Activated CD8-positive, alpha-beta T cell treated with anti-CD3 and anti-CD28 coated beads, Interleukin-2, amount 10 ng/mL, durations not matched to agents 7 days and 5 days (primary cell): Measurements from ENCODE around the gene ADCYAP1. TPM values are rescaled to one million over a fixed set of nuclear protein-coding genes. Genes with fewer than 3 reads are reported as not detected.

Experiments
- ATAC-seq: fragments of 150-1000 bp; cut with Tn5 transposase; one replicate; pipeline ENCODE4 v1.10.0; 2021; ENCODE audit warnings: moderate library complexity
- CTCF ChIA-PET: fragments of 350-600 bp; sonication (Branson Sonifier 250); formaldehyde crosslinking; loops from one replicate; lab custom pipeline; 2021; ENCODE audit warnings: antibody characterized with exemption; lab: Charles Lee
- POLR2A ChIA-PET: fragments of 350-600 bp; sonication (Branson Sonifier 250); formaldehyde crosslinking; loops from one replicate; lab custom pipeline; 2021; ENCODE audit warnings: antibody characterized with exemption; lab: Charles Lee
- DNase-seq: peaks from one replicate; pipeline ENCODE4 v3.0.0-alpha.2; 2020
- H3K27ac Mint-ChIP-seq: one replicate; pipeline ENCODE4 v1.8.0; 2021; ENCODE audit warnings: mild to moderate bottlenecking, mixed read lengths
- H3K27me3 Mint-ChIP-seq: one replicate; pipeline ENCODE4 v1.8.0; 2021; ENCODE audit warnings: low read depth, mixed read lengths
- H3K36me3 Mint-ChIP-seq: one replicate; pipeline ENCODE4 v1.8.0; 2021; ENCODE audit warnings: low read depth, mixed read lengths
- H3K4me1 Mint-ChIP-seq: one replicate; pipeline ENCODE4 v1.8.0; 2021; ENCODE audit warnings: low read depth, mixed read lengths
- H3K4me3 Mint-ChIP-seq: one replicate; pipeline ENCODE4 v1.8.0; 2021; ENCODE audit warnings: mild to moderate bottlenecking, mixed read lengths
- H3K9me3 Mint-ChIP-seq: one replicate; pipeline ENCODE4 v1.8.0; 2022; ENCODE audit warnings: mixed read lengths; ENCODE audit not compliant: insufficient read depth
- total RNA-seq, 2 experiments: library from RNA; stranded (reverse); gene quantifications; one replicate each; pipeline ENCODE4 v1.2.3, GENCODE V29; 2021

Gene ADCYAP1
- total RNA-seq, 2 experiments from 2014 or later, result not detected

DNA sequence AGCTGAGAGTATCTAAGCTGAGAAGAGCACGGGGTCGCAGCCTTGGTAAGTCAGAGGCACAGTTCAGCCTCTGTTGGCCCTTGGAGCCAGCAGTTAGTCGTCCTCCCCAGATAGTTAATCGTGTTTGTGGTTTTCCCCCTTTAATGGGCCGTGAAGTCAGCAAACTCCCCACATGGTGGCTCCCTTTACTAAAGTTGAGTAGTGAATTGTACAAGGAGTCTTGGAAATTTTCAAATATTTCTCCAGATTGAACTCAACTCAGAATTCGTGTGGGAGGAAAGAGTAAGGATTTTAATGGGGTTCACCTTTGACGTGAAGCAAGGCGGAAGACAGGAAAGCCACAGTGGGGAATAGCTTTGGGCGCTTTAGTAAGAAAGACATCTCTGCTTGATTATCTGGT, 2.4 kb upstream of the ADCYAP1 start:
- peaks cover 10% of the 10 kb centered on the region for H3K4me1 Mint-ChIP-seq
- H3K9me3 Mint-ChIP-seq, result no peaks in the 10 kb centered on the region
- ChIA-PET CTCF (no interaction called here), POLR2A (no interaction called here)
- no peak overlapping the region for H3K4me3 Mint-ChIP-seq
- no peak overlapping the region for H3K27ac Mint-ChIP-seq
- DNase-seq, result no peak
- no peaks in the 10 kb centered on the region for H3K36me3 Mint-ChIP-seq
- peaks cover 57% of the 10 kb centered on the region for H3K27me3 Mint-ChIP-seq
- no peak for ATAC-seq

DNA sequence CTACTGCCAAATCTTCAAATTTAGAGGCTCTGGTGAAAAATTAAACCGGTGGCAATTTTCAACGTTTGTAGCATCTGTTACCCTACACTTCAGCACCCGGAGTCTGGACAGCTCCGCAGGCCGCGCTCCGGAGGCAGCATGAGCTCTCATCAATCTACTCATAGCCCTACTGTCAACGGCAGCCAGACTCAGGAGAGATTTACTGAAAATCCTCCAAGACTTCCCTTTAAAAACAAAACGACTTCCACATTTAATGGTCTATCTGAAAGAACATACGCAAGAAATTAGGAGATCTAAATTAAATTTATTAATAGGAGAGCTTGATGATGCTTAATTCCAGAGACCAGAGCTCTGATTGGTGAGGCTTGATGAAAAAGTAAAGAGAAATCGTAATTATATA, 970 bp upstream of the ADCYAP1 start:
- ChIA-PET CTCF (interaction anchor here (0.6 kb wide), 1 partner anchor 141 kb away, joined by 4 read pairs; no protein-coding TSS in a partner anchor), POLR2A (no interaction called here)
- peak overlapping the region; percentile 18 for H3K4me3 Mint-ChIP-seq
- peaks cover 59% of the 10 kb centered on the region for H3K27me3 Mint-ChIP-seq
- H3K9me3 Mint-ChIP-seq, result no peaks in the 10 kb centered on the region
- ATAC-seq (no peak), DNase-seq (peak; percentile 71)
- no peak overlapping the region for H3K27ac Mint-ChIP-seq
- H3K4me1 Mint-ChIP-seq, result peaks cover 17% of the 10 kb centered on the region
- H3K36me3 Mint-ChIP-seq, result peaks cover under 1% of the 10 kb centered on the region

- no peak for ATAC-seq
- Mint-ChIP-seq H3K27ac (no peak overlapping the region), H3K9me3 (no peaks in the 10 kb centered on the region), H3K4me3 (peak overlapping the region; percentile 15), H3K27me3 (peaks cover 65% of the 10 kb centered on the region), H3K36me3 (peaks cover 2% of the 10 kb centered on the region), H3K4me1 (peaks cover 20% of the 10 kb centered on the region)
- CTCF ChIA-PET, result interaction anchor here (1.3 to 1.5 kb wide), 2 partner anchors 40 to 66 kb away, joined by 3 read pairs; no protein-coding TSS in a partner anchor
- POLR2A ChIA-PET, result no interaction called here
- no peak for DNase-seq
These were observed 756 bp downstream of the ADCYAP1 start for GRCh38 chr18:905307-905947.

DNA sequence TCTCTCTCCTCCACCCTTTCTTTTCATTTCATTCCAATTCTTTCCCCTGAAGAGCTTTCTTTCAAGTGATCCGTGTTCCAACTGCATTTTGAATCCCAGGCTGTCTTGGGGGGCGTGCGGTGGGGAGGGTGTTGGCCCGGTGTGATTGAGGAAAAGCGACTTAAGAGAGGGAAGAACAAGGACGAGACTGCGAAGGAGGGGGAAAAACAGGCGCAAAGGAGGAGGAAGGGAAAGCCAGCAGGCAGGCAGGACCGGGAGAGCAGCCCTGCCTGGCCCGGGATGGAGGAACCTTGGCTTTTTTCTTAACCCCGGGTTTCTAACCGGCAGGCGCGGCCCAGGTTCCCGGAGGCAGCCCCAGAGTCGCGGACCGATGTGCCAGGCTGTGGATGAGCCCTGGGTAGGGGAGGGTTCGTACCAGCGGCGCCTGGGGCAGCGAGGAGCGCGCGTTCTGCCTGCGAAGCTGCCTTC, 1.3 kb downstream of the ADCYAP1 start:
- Mint-ChIP-seq H3K9me3 (no peaks in the 10 kb centered on the region), H3K36me3 (peaks cover 2% of the 10 kb centered on the region), H3K4me1 (peaks cover 20% of the 10 kb centered on the region), H3K27ac (no peak overlapping the region), H3K4me3 (peak overlapping the region; percentile 15), H3K27me3 (peaks cover 69% of the 10 kb centered on the region)
- ChIA-PET POLR2A (no interaction called here), CTCF (interaction anchor here (1.5 kb wide), 1 partner anchor 66 kb away, joined by 3 read pairs; no protein-coding TSS in a partner anchor)
- ATAC-seq (no peak), DNase-seq (no peak)

GRCh38 chr18:906416-907114, 1.9 kb downstream of the ADCYAP1 start:
- Mint-ChIP-seq H3K4me1 (peaks cover 22% of the 10 kb centered on the region), H3K9me3 (no peaks in the 10 kb centered on the region), H3K27me3 (peaks cover 70% of the 10 kb centered on the region), H3K36me3 (peaks cover 2% of the 10 kb centered on the region), H3K4me3 (peak overlapping the region; percentile 53), H3K27ac (no peak overlapping the region)
- CTCF ChIA-PET, result interaction anchor here (1.5 kb wide), 1 partner anchor 67 kb away, joined by 3 read pairs; no protein-coding TSS in a partner anchor
- ATAC-seq, result no peak
- POLR2A ChIA-PET, result no interaction called here
- no peak for DNase-seq

GRCh38 chr18:907115-907884, 2.6 kb downstream of the ADCYAP1 start:
- ATAC-seq, result peak; percentile 60
- H3K9me3 Mint-ChIP-seq, result no peaks in the 10 kb centered on the region
- DNase-seq, result no peak
- H3K36me3 Mint-ChIP-seq, result peaks cover 2% of the 10 kb centered on the region
- no peak overlapping the region for H3K27ac Mint-ChIP-seq
- ChIA-PET CTCF (no interaction called here), POLR2A (no interaction called here)
- H3K27me3 Mint-ChIP-seq, result peaks cover 73% of the 10 kb centered on the region
- H3K4me3 Mint-ChIP-seq, result peak overlapping the region; percentile 61
- H3K4me1 Mint-ChIP-seq, result peaks cover 22% of the 10 kb centered on the region

DNA sequence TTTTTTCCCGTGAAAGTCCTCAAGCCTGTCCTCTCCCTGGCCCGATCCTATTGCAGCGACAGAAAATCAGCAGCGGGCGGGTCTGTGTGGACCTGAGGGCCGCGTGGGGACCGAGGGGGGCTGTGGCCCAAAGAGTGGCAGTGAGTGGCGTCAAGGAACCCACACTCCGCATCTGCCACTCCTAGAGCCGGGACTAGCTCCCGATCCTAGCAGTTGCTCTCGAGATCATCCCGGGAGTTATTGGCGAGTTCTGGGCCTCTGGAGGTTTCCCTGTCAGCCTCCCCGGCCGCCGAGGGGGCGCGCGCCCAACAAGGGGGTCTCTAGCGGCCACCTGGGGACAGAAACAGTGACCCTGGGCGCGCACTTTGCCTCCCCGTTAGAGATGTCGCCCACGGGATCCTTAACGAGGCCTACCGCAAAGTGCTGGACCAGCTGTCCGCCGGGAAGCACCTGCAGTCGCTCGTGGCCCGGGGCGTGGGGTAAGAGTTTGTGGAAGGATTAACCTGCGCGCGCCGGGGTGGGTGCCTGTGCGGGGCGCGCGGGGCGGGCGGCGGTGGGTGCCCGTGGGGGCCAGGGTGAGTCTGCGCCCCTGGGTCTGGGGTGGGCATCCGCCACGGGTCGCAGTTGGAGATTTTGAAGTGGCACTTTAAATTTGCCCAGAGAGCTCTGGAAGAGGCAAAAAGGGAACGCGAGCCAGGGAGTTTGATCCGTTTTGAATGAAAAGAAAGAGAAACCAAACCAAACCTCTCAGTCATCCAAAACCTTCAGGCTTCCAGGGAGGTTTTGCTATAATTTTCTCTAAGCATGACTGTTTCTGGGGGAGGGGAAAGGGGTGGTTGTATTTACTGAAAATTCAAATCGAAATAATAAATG, 3.5 kb downstream of the ADCYAP1 start:
- ATAC-seq (peak; percentile 16), DNase-seq (no peak)
- H3K4me3 Mint-ChIP-seq, result peak overlapping the region; percentile 61
- H3K27ac Mint-ChIP-seq, result no peak overlapping the region
- CTCF ChIA-PET, result no interaction called here
- H3K4me1 Mint-ChIP-seq, result peaks cover 22% of the 10 kb centered on the region
- no peaks in the 10 kb centered on the region for H3K9me3 Mint-ChIP-seq
- POLR2A ChIA-PET, result no interaction called here
- H3K36me3 Mint-ChIP-seq, result peaks cover 2% of the 10 kb centered on the region
- H3K27me3 Mint-ChIP-seq, result peaks cover 74% of the 10 kb centered on the region

DNA sequence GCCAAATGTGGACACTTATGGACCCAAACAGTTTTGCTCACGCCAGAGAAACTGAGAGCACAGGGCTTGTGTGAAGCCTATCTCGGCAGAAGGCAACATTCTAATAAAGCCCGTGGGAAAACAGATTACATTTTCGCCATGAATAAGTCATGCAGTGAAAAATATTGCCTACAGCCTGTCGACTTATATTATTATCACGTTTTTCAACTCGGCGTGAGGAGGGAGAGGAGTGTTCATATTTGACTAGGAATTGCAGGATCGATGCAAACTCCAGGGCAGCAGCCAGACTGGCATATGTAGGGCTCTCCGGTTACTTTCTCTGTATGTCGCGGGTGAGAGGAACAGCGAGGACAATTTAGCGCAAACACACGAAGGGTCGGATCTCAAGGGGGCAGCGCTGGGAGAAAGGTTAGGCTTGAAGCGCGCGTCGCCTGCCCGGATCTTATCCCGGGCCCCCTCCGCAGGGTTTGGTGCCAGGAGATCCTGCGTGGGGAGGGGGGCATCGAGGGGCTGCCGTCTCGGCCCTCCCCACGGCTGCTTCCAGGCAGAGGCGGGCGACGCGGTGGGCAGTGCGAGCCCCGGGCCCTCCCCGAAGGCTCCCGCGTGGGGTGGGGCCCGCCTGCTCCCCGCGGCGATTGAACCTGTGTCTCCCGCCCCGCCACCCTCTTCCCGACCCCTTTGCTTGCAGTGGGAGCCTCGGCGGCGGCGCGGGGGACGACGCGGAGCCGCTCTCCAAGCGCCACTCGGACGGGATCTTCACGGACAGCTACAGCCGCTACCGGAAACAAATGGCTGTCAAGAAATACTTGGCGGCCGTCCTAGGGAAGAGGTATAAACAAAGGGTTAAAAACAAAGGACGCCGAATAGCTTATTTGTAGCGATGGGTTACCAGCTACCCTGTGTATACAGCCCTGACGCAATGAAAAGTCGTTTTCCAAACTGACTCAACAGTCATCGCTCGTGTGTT, 4.4 kb downstream of the ADCYAP1 start:
- ChIA-PET POLR2A (no interaction called here), CTCF (no interaction called here)
- DNase-seq (no peak), ATAC-seq (no peak)
- Mint-ChIP-seq H3K36me3 (peaks cover 2% of the 10 kb centered on the region), H3K4me1 (peaks cover 22% of the 10 kb centered on the region), H3K27ac (peak overlapping the region; percentile 18), H3K27me3 (peaks cover 71% of the 10 kb centered on the region), H3K9me3 (no peaks in the 10 kb centered on the region), H3K4me3 (peak overlapping the region; percentile 61)

DNA sequence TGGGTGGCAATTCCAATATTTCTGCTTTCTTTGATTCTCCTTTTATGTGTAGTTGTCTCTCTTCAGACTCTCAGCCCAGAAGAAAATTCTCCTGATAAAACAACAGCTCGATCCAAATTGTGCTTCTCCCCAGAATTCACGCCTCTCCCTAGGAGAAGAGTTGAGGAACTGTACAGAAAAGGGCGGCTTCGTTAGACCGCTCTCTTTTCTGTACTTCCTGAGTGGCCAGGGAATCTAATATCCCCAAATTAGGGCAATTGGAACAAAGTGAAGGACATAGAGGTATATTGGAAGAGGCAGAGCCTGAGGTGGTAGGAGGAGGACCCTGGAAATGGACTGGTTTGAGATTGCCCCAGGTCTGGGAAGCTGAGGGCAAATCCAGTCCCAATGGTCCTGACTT, 5.6 kb downstream of the ADCYAP1 start:
- no peak overlapping the region for H3K27ac Mint-ChIP-seq
- no peaks in the 10 kb centered on the region for H3K9me3 Mint-ChIP-seq
- H3K27me3 Mint-ChIP-seq, result peaks cover 66% of the 10 kb centered on the region
- CTCF ChIA-PET, result interaction anchor here (2.4 kb wide), 1 partner anchor 45 kb away, joined by 8 read pairs; no protein-coding TSS in a partner anchor
- POLR2A ChIA-PET, result no interaction called here
- peaks cover 22% of the 10 kb centered on the region for H3K4me1 Mint-ChIP-seq
- H3K36me3 Mint-ChIP-seq, result peaks cover 2% of the 10 kb centered on the region
- ATAC-seq (no peak), DNase-seq (no peak)
- no peak overlapping the region for H3K4me3 Mint-ChIP-seq

GRCh38 chr18:911025-911424, 6.4 kb downstream of the ADCYAP1 start:
- ATAC-seq (no peak), DNase-seq (no peak)
- Mint-ChIP-seq H3K4me3 (no peak overlapping the region), H3K27ac (no peak overlapping the region), H3K4me1 (peaks cover 19% of the 10 kb centered on the region), H3K9me3 (no peaks in the 10 kb centered on the region), H3K27me3 (peaks cover 62% of the 10 kb centered on the region), H3K36me3 (peaks cover 2% of the 10 kb centered on the region)
- POLR2A ChIA-PET, result no interaction called here
- CTCF ChIA-PET, result interaction anchor here (2.4 kb wide), 1 partner anchor 46 kb away, joined by 8 read pairs; no protein-coding TSS in a partner anchor
